ENCODE measurements around the gene ZNF148.

DNA sequence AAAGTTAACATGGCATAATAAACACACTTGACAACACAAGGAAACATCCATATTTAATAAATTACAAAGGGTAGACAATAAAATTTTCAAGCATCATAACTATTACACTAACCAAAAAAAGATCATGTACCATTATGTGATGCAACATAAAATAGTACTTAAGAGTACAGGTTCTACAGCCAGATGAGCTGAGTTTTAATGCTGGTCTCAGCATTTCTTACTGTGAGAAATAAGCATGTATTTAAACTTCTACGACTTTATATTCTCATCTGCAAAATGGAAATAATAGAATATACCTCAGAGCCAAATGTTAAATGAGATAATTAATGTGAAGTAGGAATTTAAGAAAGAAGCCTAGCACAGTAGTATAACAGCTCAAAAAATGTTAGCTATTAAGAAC lies 128.9 kb downstream of the ZNF148 start:
- TF ChIP-seq POLR2A (IDR thresholded peaks at IDR 0.05; ENCODE audit: low read depth) (no peak), CTCF (IDR thresholded peaks at IDR 0.05) (no peak), POLR2AphosphoS5 (IDR thresholded peaks at IDR 0.05) (no peak)

Data from esophagus muscularis mucosa (tissue), 3 donors.